Left ventricle myocardium inferior (tissue), 1 donor: Measurements from ENCODE around the gene DAZAP1. TPM values are rescaled to one million over a fixed set of nuclear protein-coding genes. Genes with fewer than 3 reads are reported as not detected.

Source experiments
- DNase-seq: peaks from one replicate; pipeline ENCODE4 v3.0.0-alpha.2; 2020
- H3K27ac ChIP-seq: fragments of 200-600 bp; replicated peaks from 2 replicates; pipeline ENCODE4 v1.8.0; 2021
- H3K27me3 ChIP-seq: fragments of 200-600 bp; 2 replicates; pipeline ENCODE4 v1.8.0; 2021; ENCODE audit warnings: low read depth
- H3K36me3 ChIP-seq: fragments of 200-600 bp; 2 replicates; pipeline ENCODE4 v1.8.0; 2021
- H3K4me1 ChIP-seq: fragments of 200-600 bp; 2 replicates; pipeline ENCODE4 v1.8.0; 2021
- H3K4me3 ChIP-seq: fragments of 200-600 bp; 2 replicates; pipeline ENCODE4 v1.8.0; 2021; ENCODE audit warnings: mild to moderate bottlenecking, moderate library complexity
- H3K9me3 ChIP-seq: fragments of 200-600 bp; replicated peaks from 2 replicates; pipeline ENCODE4 v1.8.0; 2021
- CTCF ChIP-seq: fragments of 200-600 bp; IDR thresholded peaks from 2 replicates; pipeline ENCODE4 v1.8.0; 2021; ENCODE audit warnings: antibody characterized with exemption, mild to moderate bottlenecking, borderline replicate concordance
- intact Hi-C: fragments of 100-400 bp; cut with micrococcal nuclease; formaldehyde crosslinking; loops from one replicate; pipeline ENCODE4 v1.11.0; 2022
- total RNA-seq: library from RNA; stranded (reverse); fragmentation: NEBNext Ultra II Directional; extraction: Animal tissue kit (Norgen Biotek cat#: 25700); gene quantifications from one replicate; pipeline ENCODE4 v1.2.1, GENCODE V29; 2021
- donor health status: DM: no; HTN: yes; CAD: no; lungs with severe emphysema.

DAZAP1 gene
- total RNA-seq, 1 donor from 2014 or later: 81.8 TPM

GRCh38 chr19:1366899-1367870 is 40.2 kb upstream of the DAZAP1 start:
- TF ChIP-seq CTCF: no peak
- Histone ChIP-seq H3K9me3 (no peaks in the 10 kb centered on the region), H3K36me3 (peaks cover 89% of the 10 kb centered on the region), H3K27ac (no peak overlapping the region), H3K4me3 (no peak overlapping the region), H3K27me3 (no peaks in the 10 kb centered on the region), H3K4me1 (peaks cover 15% of the 10 kb centered on the region)
- intact Hi-C loops: no loop called here
- no peak for DNase-seq

- intact Hi-C loops: no loop called here
- Histone ChIP-seq H3K4me1 (peaks cover 18% of the 10 kb centered on the region), H3K27me3 (no peaks in the 10 kb centered on the region), H3K36me3 (peaks cover 86% of the 10 kb centered on the region), H3K4me3 (no peak overlapping the region), H3K27ac (no peak overlapping the region), H3K9me3 (no peaks in the 10 kb centered on the region)
- DNase-seq: no peak
- TF ChIP-seq CTCF: no peak
Observed at GRCh38 chr19:1369214-1369805, 38.1 kb upstream of the DAZAP1 start.

- Histone ChIP-seq H3K27me3 (no peaks in the 10 kb centered on the region), H3K36me3 (peaks cover 75% of the 10 kb centered on the region), H3K9me3 (no peaks in the 10 kb centered on the region), H3K27ac (no peak overlapping the region), H3K4me3 (no peak overlapping the region), H3K4me1 (peaks cover 21% of the 10 kb centered on the region)
- TF ChIP-seq CTCF: no peak
- intact Hi-C loops: no loop called here
- no peak for DNase-seq
Observed at GRCh38 chr19:1370579-1371361, 36.6 kb upstream of the DAZAP1 start.

GRCh38 chr19:1373042-1373533 is 34.3 kb upstream of the DAZAP1 start:
- Histone ChIP-seq H3K9me3 (no peaks in the 10 kb centered on the region), H3K4me1 (peaks cover 21% of the 10 kb centered on the region), H3K27ac (peak overlapping the region; percentile 90), H3K27me3 (no peaks in the 10 kb centered on the region), H3K4me3 (no peak overlapping the region), H3K36me3 (peaks cover 74% of the 10 kb centered on the region)
- no peak for TF ChIP-seq CTCF
- DNase-seq: no peak
- intact Hi-C loops: no loop called here
